HG03039 (cell line): ENCODE measurements around the gene MPND.

ENCODE experiments used
- ATAC-seq: cut with Tn5 transposase; IDR thresholded peaks from one replicate; pipeline ENCODE4 v1.9.1; 2021; ENCODE audit warnings: mild to moderate bottlenecking, moderate library complexity; ENCODE audit not compliant: unreplicated experiment

MPND gene

DNA sequence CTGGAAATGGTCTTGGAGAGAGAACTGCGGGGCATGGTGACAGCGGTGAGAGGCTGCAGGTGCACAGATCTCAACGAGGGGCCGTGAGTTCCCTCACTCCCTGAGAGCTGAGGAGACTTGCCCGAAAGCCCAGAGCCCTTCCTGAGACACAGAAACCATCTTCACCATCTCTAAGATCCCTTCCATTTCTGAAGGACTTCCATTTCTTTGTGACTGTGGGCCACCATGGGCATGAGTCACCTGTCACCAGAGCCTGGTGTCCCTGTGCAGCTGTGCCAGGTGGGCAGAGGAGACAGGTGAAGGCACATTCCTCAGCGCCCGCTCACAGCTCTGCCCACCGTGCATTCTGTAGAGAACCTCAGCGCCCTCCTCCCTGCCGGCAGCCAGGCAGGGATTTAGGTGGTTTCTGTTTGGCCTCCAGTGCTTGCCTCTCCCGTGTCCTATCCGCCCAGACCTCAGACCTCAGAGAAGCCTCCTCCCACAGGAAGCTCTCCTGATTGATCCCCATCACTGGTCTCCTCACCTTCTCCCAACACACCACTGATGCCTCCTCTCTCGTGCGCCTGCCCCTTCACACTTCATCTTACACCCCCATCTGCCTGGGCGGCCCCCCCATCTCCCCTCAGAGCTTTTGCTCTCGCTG lies 32.8 kb downstream of the MPND start:
- no peak for ATAC-seq

DNA sequence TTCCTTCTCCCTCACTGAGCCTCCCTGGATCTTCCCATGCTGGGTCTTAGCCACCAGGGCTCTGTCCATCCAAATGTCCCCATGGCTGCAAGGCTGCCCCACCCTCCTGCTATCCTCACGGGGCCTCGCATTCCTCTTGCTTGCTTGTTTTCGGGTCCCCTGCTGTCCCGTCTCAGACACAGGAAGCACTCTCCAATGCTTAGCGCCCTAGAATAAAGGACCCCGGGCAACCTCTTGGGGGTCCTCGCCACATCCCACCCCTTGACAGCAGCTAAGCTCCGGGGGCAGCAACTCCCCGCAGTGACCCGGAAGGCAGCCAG lies 33.3 kb downstream of the MPND start:
- ATAC-seq, result no peak

DNA sequence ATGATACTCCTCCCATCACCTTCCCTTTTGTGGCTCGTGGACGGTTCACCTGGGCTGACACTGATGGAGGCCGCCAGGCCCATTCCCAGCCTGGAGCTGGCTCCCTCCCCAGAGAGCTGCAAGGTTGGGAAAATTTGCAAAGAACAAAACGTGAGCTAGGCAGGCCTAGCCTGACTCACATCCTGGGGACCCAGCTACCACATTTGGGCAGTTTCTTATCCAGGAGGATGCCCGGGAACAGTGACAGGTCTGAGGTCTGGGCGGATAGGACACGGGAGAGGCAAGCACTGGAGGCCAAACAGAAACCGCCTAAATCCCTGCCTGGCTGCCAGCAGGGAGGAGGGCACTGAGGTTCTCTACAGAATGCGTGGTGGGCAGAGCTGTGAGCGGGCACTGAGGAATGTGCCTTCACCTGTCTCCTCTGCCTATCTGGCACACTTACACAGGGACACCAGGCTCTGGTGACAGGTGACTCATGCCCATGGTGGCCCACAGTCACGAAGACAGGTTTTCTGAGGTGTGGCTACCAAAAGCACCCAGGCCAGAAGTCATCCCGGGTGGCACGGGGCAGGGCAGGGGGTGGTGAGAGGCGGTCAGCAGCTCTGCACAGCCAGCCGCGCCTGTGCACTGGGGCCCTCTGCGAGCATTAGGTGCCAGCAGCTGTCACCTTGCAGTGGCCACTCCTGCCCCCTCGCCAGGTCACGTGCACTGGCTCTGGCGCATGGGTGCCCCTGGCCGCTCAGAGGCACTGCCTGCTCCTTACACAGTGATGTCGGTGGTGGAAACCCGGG lies 33.8 kb downstream of the MPND start:
- no peak for ATAC-seq

DNA sequence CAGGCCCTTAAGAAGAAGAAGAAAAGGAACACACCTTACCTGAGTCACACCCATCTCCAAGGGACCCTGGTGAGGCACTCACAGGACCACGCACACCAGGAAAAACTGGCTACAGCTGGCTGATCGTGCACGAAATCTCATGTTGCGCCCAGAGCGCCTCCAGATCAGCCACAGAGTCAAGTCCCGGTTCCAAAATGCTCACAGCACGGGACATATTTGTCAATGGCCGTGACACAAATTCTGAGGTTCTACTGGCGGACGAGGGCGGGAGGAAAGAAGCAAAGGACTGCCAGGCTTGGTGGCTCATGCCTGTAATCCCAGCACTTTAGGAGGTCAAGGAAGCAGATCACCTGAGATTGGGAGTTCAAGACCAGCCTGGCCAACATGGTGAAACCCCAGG lies 35.5 kb downstream of the MPND start:
- no peak for ATAC-seq

DNA sequence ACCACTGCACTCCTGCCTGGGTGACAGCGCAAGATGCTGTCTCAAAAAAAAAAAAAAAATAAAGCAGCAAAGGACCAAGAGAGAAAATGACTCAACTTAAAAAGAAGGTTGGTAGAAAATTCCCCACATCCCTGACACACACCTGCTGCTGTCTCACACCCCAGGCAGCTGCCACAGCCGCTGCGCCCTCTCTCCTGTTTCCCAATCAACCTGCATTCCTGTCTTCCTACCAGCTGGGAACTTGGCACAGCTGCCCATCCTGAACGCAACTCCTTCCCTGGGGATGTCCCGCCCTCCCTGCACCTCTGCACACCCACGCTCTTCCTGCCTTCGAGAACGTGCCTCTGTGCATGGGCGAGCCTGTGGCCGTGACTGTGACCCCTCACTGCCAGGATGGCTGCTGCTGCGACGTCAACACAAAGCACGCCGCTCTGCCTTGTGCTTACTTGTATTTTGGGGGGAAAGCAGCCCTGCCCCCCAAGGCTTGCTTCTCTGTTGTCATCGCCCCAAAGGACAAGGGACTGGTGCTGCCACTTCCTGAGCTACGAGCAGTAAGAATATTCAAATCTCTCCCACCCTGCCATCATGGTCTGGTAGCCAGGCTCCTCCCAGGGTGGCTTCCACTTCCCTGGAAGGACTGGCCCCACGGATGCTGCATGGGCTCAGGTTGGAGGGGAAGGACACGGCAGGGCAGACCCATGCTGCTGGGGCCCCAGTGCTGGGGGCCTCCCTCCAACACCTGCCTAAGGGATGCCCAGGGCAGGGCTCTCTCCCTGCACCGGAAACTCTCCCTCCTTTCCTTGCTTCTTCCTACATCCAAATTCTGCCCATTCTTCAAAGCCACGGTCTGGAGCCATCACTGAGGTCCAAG lies 36.3 kb downstream of the MPND start:
- ATAC-seq, result no peak

DNA sequence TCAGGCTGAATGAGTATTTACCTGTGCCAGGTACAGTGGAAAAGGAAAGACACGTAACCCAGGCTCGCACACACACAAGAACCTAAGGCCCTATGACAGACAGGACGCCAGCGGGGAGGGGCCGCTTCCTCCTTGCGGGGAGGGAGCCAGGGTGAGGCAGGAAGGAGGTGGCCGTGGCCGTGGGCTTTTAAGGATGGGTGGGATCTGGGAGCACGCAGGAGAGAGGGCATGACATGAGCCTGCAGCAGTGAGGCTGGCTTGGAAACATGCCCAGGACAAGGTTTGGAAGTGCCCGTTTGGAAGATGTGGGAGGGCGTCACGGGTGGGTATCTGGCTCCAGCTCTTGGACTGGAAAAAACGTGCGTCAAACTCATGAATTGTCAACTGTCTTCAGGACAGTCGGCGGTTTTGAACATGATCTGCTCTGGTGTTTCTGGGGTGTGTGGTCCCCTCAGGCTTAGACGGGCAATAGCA lies 36.9 kb downstream of the MPND start:
- ATAC-seq, result no peak

DNA sequence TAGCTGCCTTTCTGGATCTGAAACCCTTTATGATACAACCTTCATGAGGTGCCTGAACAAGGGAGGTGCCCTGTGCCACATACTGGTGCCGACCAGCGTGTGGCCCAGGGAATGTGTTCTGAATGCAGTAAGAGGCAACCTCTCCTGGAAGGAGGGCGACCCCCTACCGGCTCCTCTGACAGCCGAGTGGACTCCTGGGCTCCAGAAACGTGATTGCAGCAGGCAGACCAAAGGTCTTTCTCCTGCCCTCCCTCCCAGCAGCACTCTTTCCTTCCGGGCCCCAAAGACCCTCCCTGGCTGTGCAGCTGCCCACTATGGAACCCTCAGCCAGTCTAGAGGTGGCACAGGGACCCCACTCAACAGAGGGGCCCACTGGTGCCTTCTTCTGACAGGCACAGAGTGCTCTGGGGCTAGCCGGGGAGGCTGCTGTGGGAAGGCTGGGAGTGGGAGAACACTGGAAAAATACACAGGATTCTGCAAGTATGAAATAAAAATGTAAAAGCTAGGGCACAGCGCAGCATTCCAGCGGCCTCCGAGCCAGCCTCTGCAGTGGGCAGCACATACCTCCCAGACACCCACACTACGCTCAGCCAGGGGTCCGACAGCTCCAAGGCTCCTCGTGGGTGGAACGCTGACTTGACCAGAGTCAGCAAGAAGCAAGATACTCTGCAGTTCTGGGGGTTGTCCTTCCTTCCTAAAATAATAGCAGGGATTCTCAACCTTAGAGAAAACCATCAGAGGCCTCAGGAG lies 42.1 kb downstream of the MPND start:
- no peak for ATAC-seq

DNA sequence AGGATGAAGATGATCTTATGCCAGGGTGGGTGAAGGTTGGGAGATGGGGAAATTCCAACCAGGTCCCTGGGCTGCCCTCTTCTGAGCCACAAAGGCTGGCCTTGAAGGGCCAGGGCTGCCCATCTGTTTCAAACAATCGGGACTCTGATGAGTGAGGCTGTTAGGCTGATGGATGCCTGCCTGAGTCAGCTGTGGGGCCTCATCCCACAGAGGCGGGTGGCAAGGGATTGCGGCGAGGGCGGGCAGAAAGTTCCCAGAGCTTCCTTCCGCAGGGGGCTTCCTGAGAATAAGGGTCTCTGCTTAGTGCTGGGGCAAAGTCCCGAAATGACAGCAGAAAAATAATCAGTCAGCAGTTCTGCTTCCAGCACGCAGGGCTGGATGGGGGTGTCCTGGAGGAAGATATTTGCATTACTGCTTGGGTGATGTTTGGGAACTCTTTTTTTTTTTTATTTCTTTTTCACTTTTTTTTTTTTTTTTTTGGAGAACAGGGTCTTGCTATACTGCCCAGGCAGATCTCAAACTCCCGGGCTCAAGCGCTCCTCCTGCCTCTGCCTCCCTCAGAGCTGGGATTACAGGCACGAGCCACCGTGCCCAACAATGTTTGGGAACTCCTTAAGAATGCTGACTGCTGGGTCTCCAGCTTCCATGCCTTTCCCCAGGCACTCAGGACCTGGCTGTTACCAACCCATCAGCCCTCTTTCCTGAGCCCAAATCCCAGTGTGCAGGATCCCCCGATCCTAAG lies 42.9 kb downstream of the MPND start:
- ATAC-seq, result no peak

DNA sequence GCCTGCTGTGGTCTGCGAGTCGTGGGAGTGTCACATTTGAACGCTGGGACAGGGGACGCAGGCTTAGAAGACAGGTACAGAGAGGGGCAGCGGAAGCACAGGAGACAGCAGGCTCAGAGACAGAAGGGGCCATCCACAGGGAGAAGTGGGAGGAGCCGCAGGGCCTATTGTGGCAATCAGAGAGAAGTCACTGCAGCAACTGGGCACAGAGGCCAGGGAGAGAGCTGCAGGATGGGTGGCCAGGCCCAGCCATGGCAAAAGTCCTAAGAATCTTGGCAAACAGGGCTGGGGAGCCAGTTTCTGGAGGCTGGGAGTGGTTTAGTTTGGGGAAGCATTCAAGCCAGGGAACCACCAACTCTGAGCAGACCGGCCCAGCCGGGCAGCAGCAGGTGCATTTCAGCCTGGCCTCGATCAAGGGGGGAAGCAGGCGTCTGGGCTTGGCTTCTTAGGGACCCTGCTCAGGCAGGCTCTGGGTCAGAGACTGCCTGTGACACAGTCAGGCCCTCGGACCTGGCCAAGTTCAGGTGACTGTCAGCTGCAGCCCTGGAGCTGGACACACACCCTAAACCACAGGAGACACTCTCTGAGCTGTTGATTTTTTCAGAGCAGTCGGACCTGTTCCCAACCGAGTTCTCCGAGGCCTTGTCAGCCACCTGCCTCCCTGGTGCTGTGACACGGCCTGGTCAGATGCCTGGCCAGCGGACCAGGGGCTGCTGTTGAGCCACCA lies 45.1 kb downstream of the MPND start:
- no peak for ATAC-seq

DNA sequence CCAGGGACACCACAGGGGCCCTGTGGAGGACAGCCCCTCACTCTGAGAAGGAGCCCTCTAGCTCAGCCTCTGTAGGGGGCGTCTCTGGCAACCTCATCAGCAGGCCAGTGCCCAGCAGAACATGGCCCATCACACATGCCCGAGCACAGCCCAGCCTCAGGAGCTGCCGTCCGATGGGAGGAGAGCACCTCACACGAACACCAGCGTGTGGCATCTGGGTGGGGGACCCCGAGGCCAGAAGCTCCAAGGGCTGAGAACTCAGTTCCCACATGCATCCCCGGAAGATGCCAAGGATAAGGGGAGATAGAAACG lies 45.7 kb downstream of the MPND start:
- no peak for ATAC-seq

DNA sequence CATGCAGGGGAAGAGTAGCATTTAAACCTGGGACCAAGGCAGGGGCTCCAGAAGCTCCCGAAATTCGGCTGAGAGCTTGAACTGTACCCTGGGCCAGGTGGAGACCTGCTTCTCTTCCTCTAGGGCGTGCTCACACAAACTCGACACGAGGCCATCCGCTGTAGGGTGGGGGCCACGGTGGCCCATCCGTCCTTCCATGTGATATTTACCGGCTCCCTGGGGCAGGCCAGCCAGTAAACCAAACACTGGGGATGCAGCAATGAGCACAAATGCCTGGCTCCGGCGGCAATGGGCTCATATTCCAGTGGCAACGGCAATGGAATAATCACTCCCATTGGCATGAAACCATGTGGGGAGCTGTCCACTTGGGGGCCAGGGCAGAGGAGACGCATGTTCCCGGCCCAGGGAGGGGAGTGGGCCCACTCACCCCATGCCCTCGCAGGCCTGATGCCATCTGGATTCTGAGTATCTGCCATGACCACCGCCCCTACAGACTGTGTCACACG lies 46.2 kb downstream of the MPND start:
- ATAC-seq, result no peak

DNA sequence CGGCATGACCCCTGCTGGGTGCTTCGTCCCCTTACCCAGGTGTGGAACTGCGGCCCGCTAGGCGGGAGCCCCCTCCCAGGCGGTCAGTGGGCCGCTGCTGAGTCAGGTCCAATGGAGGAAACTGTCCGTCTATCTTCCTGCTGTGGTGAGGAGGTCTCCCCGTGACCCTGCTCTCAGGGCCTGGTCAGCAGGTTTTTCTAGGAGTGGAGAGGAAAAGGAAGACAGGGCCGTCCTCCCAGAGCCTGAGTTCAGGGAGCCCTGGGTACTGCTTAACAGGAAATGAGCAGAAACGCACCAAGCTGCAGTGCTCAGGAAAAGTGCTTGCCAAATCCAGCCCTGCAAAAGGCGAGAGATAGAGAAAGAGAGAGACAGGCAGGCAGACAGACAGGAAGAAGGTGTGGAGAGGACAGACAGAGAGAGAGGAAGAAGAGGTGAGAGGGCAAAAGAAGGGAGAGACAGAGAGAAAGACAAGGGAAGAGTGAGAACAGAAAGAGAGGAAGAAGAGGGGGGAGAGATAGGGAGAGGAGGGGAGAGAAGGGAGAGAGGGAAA lies 46.7 kb downstream of the MPND start:
- ATAC-seq, result no peak

DNA sequence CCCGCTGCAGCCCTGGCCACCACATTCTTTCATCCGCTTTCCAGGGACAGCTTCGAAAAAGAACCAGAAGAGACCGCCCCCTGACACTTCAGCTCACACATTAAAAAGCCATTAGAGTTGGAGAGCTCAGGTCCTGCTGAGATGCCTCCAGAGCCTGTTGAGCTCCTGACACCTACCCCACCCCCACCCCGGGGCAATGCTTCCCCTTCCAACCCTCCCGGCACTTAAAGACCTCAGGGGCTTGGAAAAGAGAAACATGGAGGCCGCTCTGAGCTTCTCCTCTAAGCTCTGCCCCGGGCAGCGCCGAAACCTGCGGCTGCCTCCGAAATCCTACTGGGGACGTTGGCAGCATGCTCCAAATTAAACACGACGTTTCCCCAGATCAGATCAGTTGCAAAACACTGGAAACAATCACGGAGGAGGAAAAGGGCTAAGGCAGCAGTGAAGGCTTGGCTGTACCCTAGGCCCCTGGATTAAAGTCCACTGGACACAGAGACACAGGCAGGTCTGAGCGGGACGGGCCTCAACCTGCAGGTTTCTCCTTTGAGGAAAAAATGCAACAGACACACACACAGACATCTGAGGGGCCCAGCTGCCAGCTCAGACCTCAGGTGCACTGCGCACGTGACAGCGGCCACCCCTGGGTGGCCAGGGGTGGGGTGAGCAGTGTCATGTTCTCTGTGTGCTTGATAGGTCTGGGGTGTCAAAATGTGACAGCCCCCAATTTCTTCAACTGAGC lies 47.4 kb downstream of the MPND start:
- no peak for ATAC-seq

DNA sequence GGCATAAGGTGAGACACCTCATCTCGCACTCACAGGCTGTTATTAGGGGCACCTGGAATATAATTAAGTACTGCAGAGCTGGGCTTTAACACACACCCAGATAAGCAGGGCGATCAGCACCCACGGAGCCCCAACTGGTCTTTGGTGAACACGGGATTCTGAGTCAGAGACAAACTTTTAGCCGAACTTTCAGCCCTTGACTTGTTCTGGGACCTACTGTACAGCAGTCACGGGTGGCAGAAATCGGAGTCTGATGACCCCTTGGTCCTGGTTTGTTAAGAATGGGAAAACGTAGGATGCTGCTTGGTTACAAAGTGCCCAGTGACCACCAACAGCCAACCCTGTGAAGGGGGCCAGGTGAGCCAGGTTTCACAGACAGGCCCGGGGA lies 47.9 kb downstream of the MPND start:
- ATAC-seq, result no peak

DNA sequence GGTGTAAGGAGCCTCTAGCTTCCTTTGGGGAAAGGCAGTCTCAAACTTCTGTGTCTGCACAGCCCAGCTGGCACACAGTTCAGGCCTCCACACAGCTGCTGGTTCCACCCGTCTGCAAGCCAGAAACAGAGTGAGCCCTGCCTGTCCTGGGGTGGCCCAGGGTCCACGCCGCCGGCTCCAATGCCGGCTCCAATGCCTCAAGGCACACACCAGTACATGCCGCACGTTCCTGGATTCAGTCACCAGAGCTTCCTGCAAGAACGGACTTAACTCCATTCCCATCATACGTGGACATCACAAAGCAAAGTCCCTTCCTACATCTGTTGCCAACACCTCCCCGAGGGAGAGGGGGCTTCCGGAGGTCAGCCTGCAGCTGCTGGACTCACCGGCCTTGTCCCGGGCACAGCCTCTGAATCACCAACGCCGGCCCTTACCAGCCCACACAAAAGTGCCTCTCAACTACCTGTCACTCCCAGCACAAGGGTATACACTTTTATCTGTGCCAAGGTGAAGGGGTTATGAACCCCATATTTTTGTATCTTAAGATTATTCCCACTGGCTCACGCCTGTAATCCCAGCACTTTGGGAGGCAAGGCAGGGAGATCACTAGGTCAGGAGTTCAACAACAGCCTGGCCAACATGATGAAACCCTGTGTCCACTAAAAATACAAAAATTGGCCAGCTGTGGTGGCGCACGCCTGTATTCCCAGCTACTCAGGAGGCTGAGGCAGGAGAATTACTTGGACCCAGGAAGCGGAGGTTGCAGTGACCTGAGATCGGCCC lies 48.5 kb downstream of the MPND start:
- no peak for ATAC-seq

DNA sequence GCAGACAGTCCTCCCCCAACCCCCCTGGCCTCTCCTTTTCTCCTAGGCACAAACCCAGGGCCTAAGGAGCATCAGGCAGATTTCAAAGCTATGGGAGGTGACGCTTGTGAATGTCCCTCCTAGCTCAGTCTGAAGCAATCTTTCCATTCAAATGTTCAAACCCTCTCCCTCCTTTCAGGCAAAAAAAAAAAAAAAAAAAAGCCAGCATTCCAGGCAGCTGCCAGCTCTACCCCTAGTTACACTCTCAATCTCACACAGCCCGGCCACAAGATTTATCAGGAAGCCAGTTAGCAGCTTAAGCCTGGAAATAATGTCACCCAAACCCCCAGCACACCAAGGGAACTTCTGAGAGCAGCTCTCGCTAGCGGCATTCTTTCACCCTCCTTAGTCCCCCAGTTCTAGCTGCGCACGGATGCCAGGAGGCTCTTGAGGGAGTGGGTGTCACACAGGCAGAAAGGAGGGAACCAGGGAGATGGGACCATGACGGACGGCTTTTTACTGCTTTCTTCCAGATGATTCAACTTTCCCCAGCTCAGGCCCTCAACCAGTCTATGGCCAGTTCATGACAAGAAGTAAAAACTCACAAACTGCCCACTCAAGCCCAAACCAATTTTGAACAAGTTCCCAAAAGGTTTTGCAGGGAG lies 50.7 kb downstream of the MPND start:
- ATAC-seq, result no peak

DNA sequence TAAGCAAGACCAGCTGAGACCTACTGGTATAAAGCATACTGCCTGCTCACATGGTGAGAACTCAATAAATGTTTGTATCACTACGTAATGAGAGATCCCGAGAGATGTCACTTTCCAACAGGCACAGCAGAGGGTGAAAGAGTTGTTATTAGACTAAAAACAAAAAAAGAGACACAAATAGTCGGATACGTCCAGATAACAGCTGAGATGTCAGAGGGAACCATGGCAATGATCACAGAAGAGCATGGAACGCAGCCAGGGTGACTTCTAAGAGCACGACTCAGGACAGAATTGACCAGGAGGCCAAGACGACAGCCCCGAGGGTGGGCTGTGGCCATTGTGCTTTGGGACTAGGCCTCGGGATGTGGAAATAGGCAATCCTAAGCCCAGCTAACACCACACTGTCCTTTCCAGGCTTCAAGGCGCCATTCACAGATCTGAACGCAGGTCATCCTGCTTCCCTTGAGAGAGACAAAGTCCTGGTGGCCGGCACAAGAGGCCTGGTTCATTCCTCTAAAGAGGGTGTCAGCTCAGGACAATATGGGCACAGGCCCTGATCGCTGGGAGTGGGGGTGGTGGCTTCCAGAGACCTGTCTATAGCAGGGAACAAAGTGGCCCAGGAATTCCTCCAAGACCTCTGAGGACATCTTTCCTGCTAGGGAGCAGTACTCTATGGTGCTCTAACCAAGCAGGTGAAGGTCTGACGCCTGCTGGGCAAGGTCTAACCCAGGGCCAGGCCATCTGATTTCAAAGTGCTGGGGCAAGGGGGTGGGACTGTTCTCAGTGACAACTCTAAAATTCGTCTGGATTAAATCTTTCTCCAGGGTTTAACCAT lies 53.8 kb downstream of the MPND start:
- ATAC-seq, result no peak
